Activated CD4-positive, CD25-positive, alpha-beta regulatory T cell treated with anti-CD3 and anti-CD28 coated beads, Interleukin-2, amount 50 U/mL, for 24 hours (primary cell): ENCODE results near the gene CENPT.

Source experiments
- ATAC-seq, 2 donors: fragments of 150-1000 bp; cut with Tn5 transposase; one replicate each; pipeline ENCODE4 v1.10.0; 2021; ENCODE audit warnings: mild to moderate bottlenecking in 1 of 2, moderate library complexity in 1 of 2

Gene CENPT, protein sequence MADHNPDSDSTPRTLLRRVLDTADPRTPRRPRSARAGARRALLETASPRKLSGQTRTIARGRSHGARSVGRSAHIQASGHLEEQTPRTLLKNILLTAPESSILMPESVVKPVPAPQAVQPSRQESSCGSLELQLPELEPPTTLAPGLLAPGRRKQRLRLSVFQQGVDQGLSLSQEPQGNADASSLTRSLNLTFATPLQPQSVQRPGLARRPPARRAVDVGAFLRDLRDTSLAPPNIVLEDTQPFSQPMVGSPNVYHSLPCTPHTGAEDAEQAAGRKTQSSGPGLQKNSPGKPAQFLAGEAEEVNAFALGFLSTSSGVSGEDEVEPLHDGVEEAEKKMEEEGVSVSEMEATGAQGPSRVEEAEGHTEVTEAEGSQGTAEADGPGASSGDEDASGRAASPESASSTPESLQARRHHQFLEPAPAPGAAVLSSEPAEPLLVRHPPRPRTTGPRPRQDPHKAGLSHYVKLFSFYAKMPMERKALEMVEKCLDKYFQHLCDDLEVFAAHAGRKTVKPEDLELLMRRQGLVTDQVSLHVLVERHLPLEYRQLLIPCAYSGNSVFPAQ

DNA sequence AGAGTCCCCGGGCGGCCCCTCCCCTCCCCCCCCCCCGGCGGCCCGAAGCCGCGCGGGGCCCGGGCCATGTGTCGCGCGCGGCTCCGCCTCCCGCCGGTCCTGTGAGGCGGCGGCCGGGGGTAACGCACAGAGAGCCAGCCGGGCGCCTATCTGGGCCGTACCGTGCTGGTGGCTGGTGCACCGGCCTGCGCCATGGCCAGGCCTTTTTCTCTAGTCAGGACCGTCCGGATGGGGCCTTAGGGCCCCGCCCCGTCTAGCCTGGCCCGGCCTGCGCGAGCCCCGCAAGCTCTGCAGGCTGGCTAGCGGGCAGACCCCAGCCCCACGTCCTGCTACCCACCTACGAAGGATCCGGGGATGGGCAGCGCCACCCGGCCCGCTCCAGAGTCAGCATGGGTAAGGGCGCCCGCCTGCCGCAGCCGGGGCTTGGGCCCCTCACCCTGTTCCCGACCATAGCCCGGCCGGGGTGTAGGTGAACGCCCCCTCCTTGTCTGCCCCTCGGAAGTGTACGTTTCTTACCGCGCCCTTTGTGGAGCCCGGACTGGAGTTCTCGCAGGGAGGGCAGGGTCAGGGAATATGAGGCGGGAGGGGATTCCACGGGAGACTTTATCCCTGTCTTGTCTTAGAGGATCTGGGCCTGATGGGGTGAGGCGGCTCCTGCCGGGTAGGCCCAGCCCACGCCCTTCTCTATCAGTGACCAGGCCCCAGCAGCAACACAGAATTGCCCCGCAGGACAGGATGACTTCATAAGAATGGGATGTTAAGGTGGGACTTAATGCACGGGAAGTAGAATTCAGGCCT lies at the start of gene CENPT:
TSS of gene CENPT (minus strand) at position 630 of the 798 bp plus-strand sequence. CDS start 13,834 bp downstream, outside the sequence.
- peak; percentile 50 to 55 for ATAC-seq

DNA sequence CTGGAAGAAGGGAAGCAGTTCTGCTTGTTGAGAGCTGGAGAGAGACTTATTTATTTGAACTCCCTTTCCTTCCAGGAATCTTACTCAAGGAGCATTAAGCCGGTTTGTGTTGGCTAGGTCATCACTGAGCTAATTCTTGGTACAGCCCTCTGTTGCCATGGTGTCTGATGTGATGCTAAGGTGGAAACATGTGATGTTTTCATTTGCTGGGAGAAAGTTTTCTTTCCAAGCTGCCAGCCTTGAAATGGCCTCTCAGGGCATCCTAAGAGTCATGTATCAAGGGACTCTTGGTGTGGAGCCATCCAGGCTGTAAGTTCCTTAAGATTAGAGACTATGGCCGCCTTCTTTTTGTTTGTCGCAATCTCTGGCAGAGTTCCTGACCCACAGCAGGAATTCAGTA lies 49.7 kb upstream of the CENPT start:
- no peak for ATAC-seq

DNA sequence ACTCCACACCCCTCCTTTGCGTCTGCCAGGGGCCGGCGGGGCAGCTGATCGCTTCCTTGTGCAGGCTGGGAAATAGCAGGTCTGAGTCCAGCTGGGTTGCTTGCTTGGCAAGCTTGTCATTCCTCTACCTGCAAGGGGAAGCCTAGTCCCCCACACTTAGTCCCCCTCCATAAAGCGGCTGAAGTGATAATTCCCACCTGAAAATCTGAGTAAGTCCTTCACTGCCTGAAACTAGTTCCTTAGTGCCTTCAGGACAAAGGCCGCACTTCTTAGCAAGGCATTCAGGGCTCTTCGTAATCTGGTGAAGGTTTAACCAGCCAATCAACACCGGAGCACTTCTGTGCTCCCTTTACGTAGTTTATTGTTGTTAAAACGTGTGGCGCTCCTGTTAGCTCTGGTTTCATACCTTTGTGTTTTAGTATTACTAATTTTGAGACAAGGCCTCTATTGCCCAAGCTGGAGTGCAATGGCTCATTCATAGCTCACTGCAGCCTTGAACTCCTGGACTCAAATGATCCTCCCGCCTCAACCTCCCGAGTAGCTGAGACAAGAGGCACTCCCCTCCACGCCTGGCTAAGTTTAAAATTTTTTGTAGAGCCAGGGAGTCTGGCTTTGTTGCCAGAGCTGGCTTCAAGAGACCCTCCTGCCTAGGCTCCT lies 46.4 kb upstream of the CENPT start:
- no peak for ATAC-seq

DNA sequence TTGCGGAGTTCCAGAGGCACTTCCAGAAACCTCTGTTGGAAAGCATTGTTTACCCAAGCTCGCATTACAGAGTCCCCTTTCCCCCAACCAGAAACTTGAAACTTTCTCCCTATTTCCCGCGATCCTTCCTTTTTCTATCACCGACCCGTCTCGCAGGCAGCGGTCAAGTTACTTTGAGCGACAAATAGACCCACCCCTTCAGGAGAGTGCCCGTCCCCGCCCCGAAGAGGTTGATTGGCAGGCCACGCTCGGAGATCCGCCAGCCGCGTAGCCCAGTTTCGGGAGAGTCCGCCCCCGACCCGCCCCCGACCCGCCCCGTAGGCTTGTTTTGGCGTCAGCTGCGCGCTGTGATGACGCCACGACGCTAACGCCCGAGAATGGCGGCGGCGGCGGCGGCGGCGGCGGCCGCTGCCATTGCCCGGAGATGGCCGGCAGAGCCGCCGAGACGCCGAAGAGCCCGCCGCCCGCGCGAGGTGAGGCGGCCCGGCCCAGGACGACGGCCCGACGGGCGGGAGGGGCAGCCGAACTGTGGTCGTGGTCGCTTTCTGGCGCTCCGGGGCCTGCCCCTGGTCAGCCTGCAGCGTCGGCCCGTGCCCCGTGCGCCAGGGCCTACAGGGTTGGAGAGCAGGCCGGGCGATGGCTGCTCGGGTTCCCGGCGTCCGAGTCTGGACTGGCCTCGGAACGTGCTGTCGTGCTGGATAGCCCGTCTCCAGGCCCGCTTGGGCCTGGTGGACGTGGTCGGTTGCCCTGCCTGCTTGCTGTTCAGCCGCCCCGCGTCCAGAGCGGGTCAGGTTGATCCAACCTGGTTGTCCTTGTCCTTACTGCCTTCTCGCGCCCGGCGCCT lies 45.6 kb upstream of the CENPT start, which contains the start of gene PSKH1:
TSS of gene PSKH1 (plus strand) at position 356 of the 844 bp plus-strand sequence. CDS start 15,496 bp downstream, outside the sequence.
- ATAC-seq, result peak; percentile 98 to 99

DNA sequence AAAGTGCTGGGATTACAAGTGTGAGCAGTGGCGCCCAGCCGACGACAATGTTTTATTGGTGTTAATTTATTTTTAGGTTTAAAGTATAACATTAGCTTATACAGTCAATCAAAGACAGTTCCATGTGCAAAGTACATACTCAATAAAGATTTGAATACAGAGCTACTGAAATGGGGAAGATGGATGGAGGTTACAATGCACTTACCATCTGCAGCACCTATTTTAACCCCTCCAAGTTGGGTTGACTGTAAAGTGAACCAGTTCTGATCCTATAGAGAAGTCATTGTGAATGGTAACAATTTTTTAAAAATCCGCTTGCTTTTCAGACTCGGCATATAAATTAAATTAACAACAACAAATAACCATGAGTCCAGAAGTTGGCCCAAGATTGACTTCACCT lies 44.9 kb upstream of the CENPT start:
- no peak for ATAC-seq

DNA sequence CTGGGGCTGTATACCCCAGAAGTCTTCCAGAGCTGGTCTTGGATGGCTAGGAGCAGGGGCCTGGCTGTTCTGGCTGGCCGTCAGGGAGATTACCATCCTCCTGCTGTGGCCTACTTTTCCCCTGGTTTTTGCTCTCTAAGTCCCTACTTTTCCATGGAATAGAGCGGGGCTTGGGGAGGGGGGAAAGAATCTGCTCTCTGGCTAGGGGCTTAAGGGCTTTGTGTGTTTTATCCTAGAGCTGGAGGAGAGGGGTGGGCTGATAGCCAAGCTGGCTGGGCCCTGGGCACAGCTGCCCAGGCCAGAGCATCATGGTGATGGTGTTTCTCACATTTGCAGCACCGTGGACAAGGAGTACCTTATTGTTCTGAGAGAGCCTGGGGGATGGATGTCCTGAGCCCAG lies 40.8 kb upstream of the CENPT start:
- ATAC-seq, result no peak

DNA sequence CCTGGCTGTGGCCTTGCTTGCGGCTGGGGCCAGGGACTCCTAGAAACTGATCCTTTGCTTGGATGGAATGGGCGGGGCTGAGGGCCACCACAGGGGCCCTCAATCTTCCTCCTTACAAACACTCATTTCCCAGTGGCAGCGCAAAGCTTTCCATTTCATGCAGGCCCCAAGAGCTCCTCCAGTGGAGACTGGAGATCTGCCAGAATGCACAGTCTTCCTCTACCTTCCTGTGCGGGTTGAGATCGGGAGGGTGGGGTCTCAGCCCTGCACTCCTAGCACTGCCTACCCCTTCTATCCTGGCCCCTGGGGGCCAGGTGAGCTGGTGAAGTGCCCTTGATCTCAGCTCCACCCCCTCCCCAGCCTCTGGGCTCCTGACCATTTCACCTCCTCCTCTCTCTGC lies 38.9 kb upstream of the CENPT start:
- ATAC-seq, result no peak

DNA sequence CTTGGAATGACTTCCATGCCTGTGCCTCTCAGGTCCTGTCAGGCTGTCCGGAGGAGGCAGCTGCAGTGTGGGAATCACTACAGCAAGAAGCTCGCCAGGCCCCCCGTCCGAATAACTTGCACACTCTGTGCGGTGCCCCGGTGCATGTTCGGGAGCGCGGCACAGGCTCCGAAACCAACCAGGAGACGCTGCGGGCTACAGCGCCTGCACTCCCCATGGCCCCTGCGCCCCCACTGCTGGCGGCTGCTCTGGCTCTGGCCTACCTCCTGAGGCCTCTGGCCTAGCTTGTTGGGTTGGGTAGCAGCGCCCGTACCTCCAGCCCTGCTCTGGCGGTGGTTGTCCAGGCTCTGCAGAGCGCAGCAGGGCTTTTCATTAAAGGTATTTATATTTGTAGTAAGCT lies 38.5 kb upstream of the CENPT start:
- no peak for ATAC-seq

DNA sequence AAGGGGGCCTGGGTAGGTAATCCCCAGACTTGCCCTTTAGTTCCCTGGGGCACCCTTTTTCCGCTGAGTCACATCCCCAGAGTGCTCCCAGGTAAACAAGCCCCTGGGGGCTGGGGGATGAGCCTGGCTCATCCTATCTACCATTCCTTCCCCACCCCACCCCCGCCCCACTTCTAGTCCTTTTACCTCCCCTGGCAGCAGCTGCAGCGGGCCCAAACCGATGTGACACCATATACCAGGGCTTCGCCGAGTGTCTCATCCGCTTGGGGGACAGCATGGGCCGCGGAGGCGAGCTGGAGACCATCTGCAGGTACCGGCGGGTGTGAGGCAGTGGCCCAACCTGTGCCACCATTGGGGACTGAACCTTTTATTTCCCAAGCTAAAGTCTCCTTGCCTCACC lies 38.1 kb upstream of the CENPT start:
- ATAC-seq, result no peak

DNA sequence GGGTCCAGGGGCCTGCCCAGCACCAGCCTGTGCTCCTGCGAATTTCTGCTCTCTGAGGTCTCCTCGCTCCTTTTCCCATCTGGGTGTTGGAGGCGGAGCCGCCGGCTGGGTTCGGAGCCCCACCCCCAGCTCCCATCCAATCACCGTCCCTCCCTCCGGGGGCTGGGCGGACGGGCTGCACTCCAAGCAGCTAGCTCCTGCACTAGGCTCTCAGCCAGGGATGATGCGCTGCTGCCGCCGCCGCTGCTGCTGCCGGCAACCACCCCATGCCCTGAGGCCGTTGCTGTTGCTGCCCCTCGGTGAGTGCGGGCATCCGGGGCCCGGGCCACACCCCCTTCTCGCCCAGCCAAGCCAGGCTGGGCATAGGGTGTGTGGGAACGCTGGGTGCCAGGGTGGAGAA lies 37.2 kb upstream of the CENPT start, which contains the start of gene NRN1L:
TSS of gene NRN1L (plus strand) at position 202 of the 400 bp plus-strand sequence. CDS start at position 221, 19 bp downstream.
- no peak for ATAC-seq

DNA sequence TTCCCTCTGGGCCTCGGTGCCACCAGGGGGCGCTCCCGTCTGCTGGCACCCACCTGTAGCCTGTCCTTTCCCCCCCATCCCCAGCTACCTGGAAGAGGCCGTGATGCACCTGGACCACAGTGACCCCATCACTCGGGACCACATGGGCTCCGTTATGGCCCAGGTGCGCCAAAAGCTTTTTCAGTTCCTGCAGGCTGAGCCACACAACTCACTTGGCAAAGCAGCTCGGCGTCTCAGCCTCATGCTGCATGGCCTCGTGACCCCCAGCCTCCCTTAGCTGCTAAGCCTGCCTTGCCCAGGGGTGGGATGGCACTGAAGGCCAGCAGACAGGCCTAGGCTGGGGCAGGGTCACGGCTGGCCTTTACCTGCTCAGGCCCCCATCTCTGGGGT lies 36.4 kb upstream of the CENPT start:
- peak; percentile 83 for ATAC-seq

DNA sequence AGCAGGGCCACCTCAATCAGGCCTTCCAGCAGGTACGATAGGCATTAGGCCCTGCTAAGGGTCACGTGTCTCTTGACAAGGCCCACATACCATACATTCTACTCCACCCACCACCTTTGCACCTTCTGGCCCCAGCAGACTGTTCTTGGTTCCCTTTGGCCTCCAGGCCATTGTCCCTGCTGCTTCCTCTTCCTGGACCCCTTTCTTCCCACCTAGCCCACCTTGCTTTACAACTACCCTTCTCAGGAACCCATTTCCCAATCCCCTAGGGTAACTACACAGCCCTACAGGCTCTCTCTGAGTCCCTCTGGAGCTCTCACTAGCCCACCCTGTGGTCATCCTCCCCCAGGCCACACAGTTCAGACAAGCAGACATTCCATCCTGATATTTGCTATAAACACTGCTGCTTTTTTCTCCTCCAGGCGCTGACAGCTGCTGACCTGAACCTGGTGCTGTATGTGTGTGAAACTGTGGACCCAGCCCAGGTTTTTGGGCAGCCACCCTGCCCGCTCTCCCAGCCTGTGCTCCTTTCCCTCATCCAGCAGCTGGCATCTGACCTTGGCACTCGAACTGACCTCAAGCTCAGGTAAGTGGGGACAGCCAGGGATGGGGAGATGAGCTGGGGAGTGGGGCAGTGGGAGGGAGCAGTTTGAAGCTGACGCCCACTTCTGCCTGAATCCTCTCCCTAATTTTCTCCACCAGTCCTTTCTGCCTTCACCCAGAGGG lies 35.8 kb upstream of the CENPT start:
- ATAC-seq, result peak in 1 of 2 donors; percentile 6

DNA sequence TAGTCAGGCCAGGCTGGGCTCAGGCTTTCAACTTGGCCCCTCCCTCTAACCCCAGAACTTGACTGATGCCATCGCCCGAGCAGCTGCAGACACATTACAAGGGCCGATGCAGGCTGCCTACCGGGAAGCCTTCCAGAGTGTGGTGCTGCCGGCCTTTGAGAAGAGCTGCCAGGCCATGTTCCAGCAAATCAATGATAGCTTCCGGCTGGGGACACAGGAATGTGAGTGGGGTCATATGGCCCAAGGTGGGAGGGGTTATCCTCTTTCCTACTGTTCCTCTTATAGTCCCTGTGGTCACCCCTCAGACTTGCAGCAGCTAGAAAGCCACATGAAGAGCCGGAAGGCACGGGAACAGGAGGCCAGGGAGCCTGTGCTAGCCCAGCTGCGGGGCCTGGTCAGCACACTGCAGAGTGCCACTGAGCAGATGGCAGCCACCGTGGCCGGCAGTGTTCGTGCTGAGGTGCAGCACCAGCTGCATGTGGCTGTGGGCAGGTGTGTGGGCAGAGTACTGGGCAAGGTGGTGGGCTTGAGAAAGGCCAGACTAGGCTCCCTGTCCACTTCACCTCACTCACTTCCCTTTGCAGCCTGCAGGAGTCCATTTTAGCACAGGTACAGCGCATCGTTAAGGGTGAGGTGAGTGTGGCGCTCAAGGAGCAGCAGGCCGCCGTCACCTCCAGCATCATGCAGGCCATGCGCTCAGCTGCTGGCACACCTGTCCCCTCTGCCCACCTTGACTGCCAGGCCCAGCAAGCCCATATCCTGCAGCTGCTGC lies 35.1 kb upstream of the CENPT start:
- ATAC-seq, result no peak

DNA sequence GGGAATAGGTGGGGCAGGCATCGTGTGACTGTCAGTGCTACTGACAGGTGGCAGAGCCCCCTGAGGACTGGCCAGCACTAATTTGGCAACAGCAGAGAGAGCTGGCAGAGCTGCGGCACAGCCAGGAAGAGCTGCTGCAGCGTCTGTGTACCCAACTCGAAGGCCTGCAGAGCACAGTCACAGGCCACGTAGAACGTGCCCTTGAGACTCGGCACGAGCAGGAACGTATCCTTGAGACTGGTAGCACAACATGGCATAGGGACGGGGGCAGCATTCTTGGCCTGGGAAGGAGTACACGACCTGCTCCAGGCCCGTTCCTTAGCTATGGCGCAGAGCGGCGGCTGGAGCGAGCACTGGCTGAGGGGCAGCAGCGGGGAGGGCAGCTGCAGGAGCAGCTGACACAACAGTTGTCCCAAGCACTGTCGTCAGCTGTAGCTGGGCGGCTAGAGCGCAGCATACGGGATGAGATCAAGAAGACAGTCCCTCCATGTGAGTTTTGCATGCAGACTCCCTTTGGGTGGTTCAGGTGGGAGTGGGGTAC lies 34.2 kb upstream of the CENPT start:
- ATAC-seq, result no peak

DNA sequence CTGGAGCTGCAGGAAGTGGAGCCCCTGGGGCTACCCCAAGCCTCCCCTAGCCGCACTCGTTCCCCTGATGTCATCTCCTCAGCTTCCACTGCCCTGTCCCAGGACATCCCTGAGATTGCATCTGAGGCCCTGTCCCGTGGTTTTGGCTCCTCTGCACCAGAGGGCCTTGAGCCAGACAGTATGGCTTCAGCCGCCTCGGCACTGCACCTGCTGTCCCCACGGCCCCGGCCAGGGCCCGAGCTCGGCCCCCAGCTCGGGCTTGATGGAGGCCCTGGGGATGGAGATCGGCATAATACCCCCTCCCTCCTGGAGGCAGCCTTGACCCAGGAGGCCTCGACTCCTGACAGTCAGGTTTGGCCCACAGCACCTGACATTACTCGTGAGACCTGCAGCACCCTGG lies 33.1 kb upstream of the CENPT start:
- no peak for ATAC-seq

DNA sequence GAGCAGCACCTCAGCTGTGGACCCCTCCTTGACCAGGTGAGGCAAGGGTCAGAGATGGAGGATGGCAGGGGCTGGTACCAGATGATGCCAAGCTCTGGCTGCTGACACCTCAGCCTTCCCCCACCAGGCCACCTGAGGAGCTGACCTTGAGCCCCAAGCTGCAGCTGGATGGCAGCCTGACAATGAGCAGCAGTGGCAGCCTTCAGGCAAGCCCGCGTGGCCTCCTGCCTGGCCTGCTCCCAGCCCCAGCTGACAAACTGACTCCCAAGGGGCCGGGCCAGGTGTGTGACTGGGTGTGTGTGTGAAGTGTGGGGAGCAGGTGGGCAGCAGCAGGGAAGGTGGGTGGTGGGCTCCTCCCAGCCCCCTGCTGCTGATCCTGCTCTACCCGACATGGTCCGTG lies 32.4 kb upstream of the CENPT start:
- no peak for ATAC-seq

DNA sequence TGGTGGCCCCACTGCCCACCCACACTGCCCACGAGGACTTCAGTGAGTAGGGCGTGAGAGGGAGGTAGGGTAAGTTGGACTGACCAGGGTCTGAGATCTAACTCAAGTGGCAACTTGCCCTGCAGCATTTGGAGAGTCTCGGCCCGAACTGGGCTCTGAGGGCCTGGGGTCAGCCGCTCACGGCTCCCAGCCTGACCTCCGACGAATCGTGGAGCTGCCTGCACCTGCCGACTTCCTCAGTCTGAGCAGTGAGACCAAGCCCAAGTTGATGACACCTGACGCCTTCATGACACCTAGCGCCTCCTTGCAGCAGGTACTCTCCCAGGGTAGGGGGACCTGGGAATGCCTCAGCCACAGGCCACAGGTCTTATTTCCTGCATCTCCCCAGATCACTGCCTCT lies 32.0 kb upstream of the CENPT start:
- ATAC-seq, result no peak

DNA sequence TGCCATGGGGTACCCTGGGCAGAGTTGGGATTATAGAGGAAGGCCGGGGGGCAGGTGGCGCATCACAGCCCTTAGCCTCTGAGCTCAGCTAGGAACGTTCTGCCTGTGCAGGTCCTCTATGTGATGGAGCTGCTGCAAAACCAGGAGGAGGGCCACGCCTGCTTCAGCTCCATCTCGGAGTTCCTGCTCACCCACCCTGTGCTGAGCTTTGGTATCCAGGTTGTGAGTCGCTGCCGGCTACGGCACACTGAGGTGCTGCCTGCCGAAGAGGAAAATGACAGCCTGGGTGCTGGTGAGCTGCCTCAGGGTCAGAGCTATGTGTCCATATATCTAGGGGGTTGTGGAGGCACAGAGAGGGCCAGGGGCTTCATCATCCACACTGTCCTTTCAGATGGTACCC lies 31.4 kb upstream of the CENPT start:
- no peak for ATAC-seq

DNA sequence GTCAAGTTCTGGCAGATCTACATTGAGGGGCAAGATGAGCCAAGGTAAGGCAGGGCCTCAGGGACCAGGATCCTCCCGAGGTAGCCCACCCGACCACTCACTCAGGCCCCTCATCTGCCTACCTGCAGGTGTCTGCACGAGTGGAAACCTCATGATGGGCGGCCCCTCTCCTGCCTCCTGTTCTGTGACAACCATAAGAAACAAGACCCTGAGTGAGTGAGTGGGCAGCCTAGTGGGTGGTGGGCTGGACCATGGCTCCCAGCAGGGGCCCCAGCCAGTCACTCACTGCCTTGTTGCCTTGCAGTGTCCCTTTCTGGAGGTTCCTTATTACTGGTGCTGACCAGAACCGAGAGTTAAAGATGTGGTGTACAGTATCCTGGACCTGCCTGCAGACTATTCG lies 30.7 kb upstream of the CENPT start:
- ATAC-seq, result no peak

DNA sequence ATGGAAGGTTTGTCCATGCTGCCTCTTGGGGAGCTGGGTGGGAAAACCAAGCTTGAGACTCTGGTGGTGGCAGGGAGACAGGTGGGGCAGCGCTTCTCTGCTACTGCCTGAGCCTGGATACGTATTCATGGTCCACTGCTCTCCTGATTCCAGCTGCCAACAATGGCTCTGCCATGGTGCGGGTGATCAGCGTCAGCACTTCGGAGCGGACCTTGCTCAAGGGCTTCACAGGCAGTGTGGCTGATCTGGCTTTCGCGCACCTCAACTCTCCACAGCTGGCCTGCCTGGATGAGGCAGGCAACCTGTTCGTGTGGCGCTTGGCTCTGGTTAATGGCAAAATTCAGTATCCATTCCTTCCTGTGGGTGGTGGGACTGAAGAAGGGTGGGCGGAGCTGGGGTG lies 29.6 kb upstream of the CENPT start:
- ATAC-seq, result no peak
